Neural progenitor cell (in vitro differentiated cells): ENCODE results near the gene EGFR. TPM values are rescaled to one million over a fixed set of nuclear protein-coding genes. Genes with fewer than 3 reads are reported as not detected.

Experiments
- DNase-seq: peaks from one replicate; pipeline ENCODE4 v3.0.0-alpha.2; 2016; ENCODE audit warnings: low spot score
- H2AFZ ChIP-seq: fragments of 200-600 bp; sonication (generic); replicated peaks from 2 replicates; pipeline ENCODE4 v1.6.1; 2016; ENCODE audit warnings: antibody characterized with exemption
- H3F3A ChIP-seq: fragments of 200-600 bp; sonication (generic); 2 replicates; pipeline ENCODE4 v1.6.1; 2016; ENCODE audit warnings: antibody characterized with exemption, low read depth
- H3K27ac ChIP-seq: fragments of 200-600 bp; sonication (generic); 2 replicates; pipeline ENCODE4 v1.5.1; 2016; ENCODE audit warnings: mild to moderate bottlenecking
- H3K27me3 ChIP-seq: fragments of 200-600 bp; sonication (generic); 2 replicates; pipeline ENCODE4 v1.6.1; 2016; ENCODE audit warnings: mild to moderate bottlenecking, moderate library complexity
- H3K36me3 ChIP-seq: fragments of 200-600 bp; sonication (generic); 2 replicates; pipeline ENCODE4 v1.5.1; 2016
- H3K4me1 ChIP-seq: fragments of 200-600 bp; sonication (generic); 2 replicates; pipeline ENCODE4 v1.6.1; 2016; ENCODE audit warnings: mixed run types
- H3K4me2 ChIP-seq: fragments of 200-600 bp; sonication (generic); 2 replicates; pipeline ENCODE4 v1.6.1; 2016
- H3K4me3 ChIP-seq: fragments of 200-600 bp; sonication (generic); 2 replicates; pipeline ENCODE4 v1.5.1; 2016
- H3K79me2 ChIP-seq: fragments of 200-600 bp; sonication (generic); 2 replicates; pipeline ENCODE4 v1.6.1; 2016; ENCODE audit warnings: low read depth
- H3K9ac ChIP-seq: fragments of 200-600 bp; sonication (generic); 2 replicates; pipeline ENCODE4 v1.6.1; 2016
- H3K9me3 ChIP-seq: fragments of 200-600 bp; sonication (generic); 2 replicates; pipeline ENCODE4 v1.5.1; 2016; ENCODE audit warnings: low read depth
- H4K20me1 ChIP-seq: fragments of 200-600 bp; sonication (generic); 2 replicates; pipeline ENCODE4 v1.6.1; 2016; ENCODE audit warnings: low read depth
- H3K27ac Mint-ChIP-seq: 3 replicates; pipeline ENCODE4 v1.8.0; 2021; ENCODE audit warnings: mixed read lengths
- H3K27me3 Mint-ChIP-seq: 2 replicates; pipeline ENCODE4 v1.8.0; 2022; ENCODE audit warnings: low read depth, mild to moderate bottlenecking, inconsistent platforms, moderate library complexity, mixed read lengths; ENCODE audit not compliant: insufficient read depth
- H3K36me3 Mint-ChIP-seq: 3 replicates; pipeline ENCODE4 v1.8.0; 2021; ENCODE audit warnings: mixed read lengths
- H3K4me1 Mint-ChIP-seq: 3 replicates; pipeline ENCODE4 v1.8.0; 2021; ENCODE audit warnings: mixed read lengths
- H3K4me3 Mint-ChIP-seq: 3 replicates; pipeline ENCODE4 v1.8.0; 2021; ENCODE audit warnings: mild to moderate bottlenecking, moderate library complexity, mixed read lengths
- H3K9me3 Mint-ChIP-seq: 3 replicates; pipeline ENCODE4 v1.8.0; 2020; ENCODE audit warnings: mixed read lengths
- EZH2 ChIP-seq: fragments of 200-600 bp; sonication (generic); IDR thresholded peaks from 2 replicates; pipeline ENCODE4 v1.6.1; 2017; ENCODE audit warnings: antibody characterized with exemption, mild to moderate bottlenecking, moderate library complexity
- EZH2phosphoT487 ChIP-seq: fragments of 200-600 bp; sonication (generic); IDR thresholded peaks from 2 replicates; pipeline ENCODE4 v1.6.1; 2017; ENCODE audit warnings: antibody characterized with exemption
- total RNA-seq: library from RNA; depleted of rRNA; stranded (reverse); fragments of >200 nt; gene quantifications from 2 replicates; pipeline ENCODE4 v1.2.3, GENCODE V29; 2015; ENCODE audit warnings: low replicate concordance
- TF ChIP-seq, protein P1 (sequence below): fragments of 200-600 bp; sonication (generic); IDR thresholded peaks from 2 replicates; pipeline ENCODE4 v1.5.1; 2017; ENCODE audit warnings: antibody characterized with exemption, mild to moderate bottlenecking

The EGFR gene
- total RNA-seq, 1 donor from 2014 or later = 4.6 TPM

DNA sequence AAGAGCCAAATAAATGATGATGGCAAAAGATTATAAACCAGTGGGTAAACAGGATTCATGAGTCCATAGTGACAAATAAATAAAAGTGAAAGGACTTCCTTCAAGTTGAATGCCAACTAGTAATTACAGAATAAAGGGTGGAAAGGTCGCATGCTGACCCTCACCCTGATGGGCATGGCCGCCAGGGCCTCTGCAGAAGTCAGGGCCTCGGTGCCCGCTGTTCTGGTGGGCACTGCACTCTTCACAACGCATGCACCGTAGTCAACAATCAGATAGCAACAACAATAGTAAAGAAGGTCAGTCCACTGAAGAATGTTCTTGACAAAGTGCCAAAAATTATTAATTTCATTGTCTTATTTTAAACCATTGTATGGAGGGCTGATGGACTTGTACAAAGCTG lies 223.1 kb downstream of the EGFR start:
- Histone ChIP-seq H3F3A (no peaks in the 10 kb centered on the region), H3K27ac (no peak overlapping the region), H3K9ac (no peak overlapping the region), H3K36me3 (no peaks in the 10 kb centered on the region), H3K9me3 (no peaks in the 10 kb centered on the region), H3K4me1 (no peaks in the 10 kb centered on the region), H3K4me3 (no peak overlapping the region), H3K79me2 (no peaks in the 10 kb centered on the region), H3K4me2 (no peak overlapping the region), H3K27me3 (no peaks in the 10 kb centered on the region), H4K20me1 (no peaks in the 10 kb centered on the region), H2AFZ (no peak overlapping the region)
- Mint-ChIP-seq H3K9me3 (peaks cover 3% of the 10 kb centered on the region), H3K27ac (no peak overlapping the region), H3K27me3 (peaks cover under 1% of the 10 kb centered on the region), H3K36me3 (peaks cover 2% of the 10 kb centered on the region), H3K4me1 (peaks cover 15% of the 10 kb centered on the region), H3K4me3 (no peak overlapping the region)
- no peak for DNase-seq
- TF ChIP-seq EZH2 (no peak), EZH2phosphoT487 (no peak)
- TF ChIP-seq, protein P1, sequence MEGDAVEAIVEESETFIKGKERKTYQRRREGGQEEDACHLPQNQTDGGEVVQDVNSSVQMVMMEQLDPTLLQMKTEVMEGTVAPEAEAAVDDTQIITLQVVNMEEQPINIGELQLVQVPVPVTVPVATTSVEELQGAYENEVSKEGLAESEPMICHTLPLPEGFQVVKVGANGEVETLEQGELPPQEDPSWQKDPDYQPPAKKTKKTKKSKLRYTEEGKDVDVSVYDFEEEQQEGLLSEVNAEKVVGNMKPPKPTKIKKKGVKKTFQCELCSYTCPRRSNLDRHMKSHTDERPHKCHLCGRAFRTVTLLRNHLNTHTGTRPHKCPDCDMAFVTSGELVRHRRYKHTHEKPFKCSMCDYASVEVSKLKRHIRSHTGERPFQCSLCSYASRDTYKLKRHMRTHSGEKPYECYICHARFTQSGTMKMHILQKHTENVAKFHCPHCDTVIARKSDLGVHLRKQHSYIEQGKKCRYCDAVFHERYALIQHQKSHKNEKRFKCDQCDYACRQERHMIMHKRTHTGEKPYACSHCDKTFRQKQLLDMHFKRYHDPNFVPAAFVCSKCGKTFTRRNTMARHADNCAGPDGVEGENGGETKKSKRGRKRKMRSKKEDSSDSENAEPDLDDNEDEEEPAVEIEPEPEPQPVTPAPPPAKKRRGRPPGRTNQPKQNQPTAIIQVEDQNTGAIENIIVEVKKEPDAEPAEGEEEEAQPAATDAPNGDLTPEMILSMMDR = no peak

DNA sequence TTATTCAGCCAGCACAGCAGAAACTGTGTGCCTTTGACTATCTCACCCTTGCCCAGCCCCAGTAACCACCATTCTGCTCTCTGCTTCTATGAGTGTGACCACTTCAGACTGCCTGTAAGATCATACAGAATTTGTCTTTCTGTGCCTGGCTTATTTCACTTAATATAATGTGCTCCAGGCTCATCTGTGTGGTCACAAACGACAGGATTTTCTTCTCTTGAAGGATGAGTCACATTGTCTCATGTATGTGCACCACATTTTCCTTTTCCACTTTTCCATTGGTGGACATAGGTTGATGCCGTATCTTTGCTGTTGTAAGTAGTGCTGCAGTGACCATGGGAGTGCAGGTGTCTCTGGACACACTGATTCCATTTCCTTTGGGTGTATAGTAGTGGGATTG lies 223.8 kb downstream of the EGFR start:
- Histone ChIP-seq H2AFZ (no peak overlapping the region), H3F3A (no peaks in the 10 kb centered on the region), H4K20me1 (no peaks in the 10 kb centered on the region), H3K36me3 (no peaks in the 10 kb centered on the region), H3K4me3 (no peak overlapping the region), H3K27ac (no peak overlapping the region), H3K4me2 (no peak overlapping the region), H3K4me1 (no peaks in the 10 kb centered on the region), H3K79me2 (no peaks in the 10 kb centered on the region), H3K9me3 (no peaks in the 10 kb centered on the region), H3K27me3 (no peaks in the 10 kb centered on the region), H3K9ac (no peak overlapping the region)
- Mint-ChIP-seq H3K27me3 (no peaks in the 10 kb centered on the region), H3K36me3 (peaks cover 2% of the 10 kb centered on the region), H3K9me3 (peaks cover 3% of the 10 kb centered on the region), H3K27ac (no peak overlapping the region), H3K4me1 (peaks cover 10% of the 10 kb centered on the region), H3K4me3 (no peak overlapping the region)
- TF ChIP-seq, protein P1 = no peak
- TF ChIP-seq EZH2 (no peak), EZH2phosphoT487 (no peak)
- DNase-seq = no peak

DNA sequence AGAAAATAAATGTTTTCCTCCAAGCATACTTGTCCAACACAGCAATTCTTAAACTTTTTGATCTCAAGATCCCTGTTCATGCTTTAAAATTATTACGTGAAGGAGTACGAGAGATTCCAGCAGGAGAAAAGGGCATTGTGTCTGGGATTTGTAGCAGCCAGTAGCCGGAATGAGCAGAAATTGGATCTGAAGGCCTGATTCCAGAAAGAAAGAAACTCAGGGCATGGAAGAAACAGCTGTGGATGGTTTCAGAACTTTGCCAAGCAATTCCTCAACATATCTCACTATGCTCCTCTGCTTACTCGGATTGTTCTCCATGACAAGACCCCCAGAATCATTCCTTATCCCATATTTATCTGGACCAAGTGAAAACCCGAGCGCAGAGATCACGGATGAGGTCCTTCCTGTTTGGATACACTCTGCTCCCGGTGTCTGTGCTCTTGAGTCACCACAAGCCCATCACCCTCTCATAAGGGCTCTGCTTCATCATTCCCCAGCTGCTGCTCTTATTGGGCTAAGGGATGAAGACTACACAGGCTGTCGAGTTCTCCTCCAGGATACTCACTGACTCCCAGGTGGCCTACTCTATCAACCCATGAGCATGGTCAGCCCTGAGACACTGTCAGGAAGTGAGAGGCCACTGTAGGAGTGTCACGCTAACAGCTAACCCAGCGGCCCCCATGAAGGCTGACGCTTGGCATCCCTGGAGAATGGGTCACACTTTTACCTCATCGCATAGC lies 225.4 kb downstream of the EGFR start:
- H3F3A ChIP-seq = no peaks in the 10 kb centered on the region
- H3K9me3 Mint-ChIP-seq = peaks cover 3% of the 10 kb centered on the region
- H3K4me2 ChIP-seq = no peak overlapping the region
- H3K9me3 ChIP-seq = no peaks in the 10 kb centered on the region
- H3K27ac Mint-ChIP-seq = no peak overlapping the region
- H3K4me1 Mint-ChIP-seq = peaks cover 11% of the 10 kb centered on the region
- H3K27ac ChIP-seq = no peak overlapping the region
- no peak for DNase-seq
- no peaks in the 10 kb centered on the region for H3K36me3 ChIP-seq
- H4K20me1 ChIP-seq = no peaks in the 10 kb centered on the region
- no peak overlapping the region for H3K4me3 Mint-ChIP-seq
- TF ChIP-seq, protein P1 = no peak
- TF ChIP-seq EZH2 = no peak
- no peak for TF ChIP-seq EZH2phosphoT487
- no peak overlapping the region for H2AFZ ChIP-seq
- no peaks in the 10 kb centered on the region for H3K27me3 ChIP-seq
- H3K79me2 ChIP-seq = no peaks in the 10 kb centered on the region
- H3K36me3 Mint-ChIP-seq = peaks cover 2% of the 10 kb centered on the region
- H3K27me3 Mint-ChIP-seq = no peaks in the 10 kb centered on the region
- H3K4me3 ChIP-seq = no peak overlapping the region
- no peaks in the 10 kb centered on the region for H3K4me1 ChIP-seq
- H3K9ac ChIP-seq = no peak overlapping the region
